ENCODE measurements around the gene FAM241B.

Gene FAM241B

GRCh38 chr10:69668721-69669120 is 38.7 kb downstream of the FAM241B start:
- DNase-seq = no peak

- no peak for DNase-seq
Measured at GRCh38 chr10:69669409-69669808, 39.4 kb downstream of the FAM241B start.

- no peak for DNase-seq
Measured at GRCh38 chr10:69673521-69673920, 43.5 kb downstream of the FAM241B start.

- DNase-seq = no peak
Measured at GRCh38 chr10:69674786-69675185, 44.7 kb downstream of the FAM241B start.

GRCh38 chr10:69676301-69676700 is 46.3 kb downstream of the FAM241B start:
- no peak for DNase-seq

GRCh38 chr10:69677985-69678654 is 48.1 kb downstream of the FAM241B start:
- no peak for DNase-seq

GRCh38 chr10:69679736-69680135 is 49.7 kb downstream of the FAM241B start:
- DNase-seq = no peak

- no peak for DNase-seq
Measured at GRCh38 chr10:69680610-69681009, 50.6 kb downstream of the FAM241B start.

GRCh38 chr10:69681436-69681835 is 51.4 kb downstream of the FAM241B start:
- no peak for DNase-seq

GRCh38 chr10:69682955-69683474 is 53.0 kb downstream of the FAM241B start:
- DNase-seq = no peak
